ENCODE data around the gene PRR20D. TPM values are rescaled to one million over a fixed set of nuclear protein-coding genes. Genes with fewer than 3 reads are reported as not detected.

PRR20D gene
- polyA plus RNA-seq, 1 experiment, result not detected

- no peak for TF ChIP-seq CTCF (IDR thresholded peaks at IDR 0.05; ENCODE audit: insufficient read depth, low read depth, low read length)
- Histone ChIP-seq H3K36me3 (ENCODE audit: control insufficient read depth, insufficient read depth, low read length) (no peaks in the 10 kb centered on the region), H3K4me3 (ENCODE audit: low read depth, low read length) (no peak overlapping the region), H3K27me3 (ENCODE audit: control insufficient read depth, insufficient read depth, low read length) (no peaks in the 10 kb centered on the region)
- ChIA-PET CTCF (no interaction called here), POLR2A (no interaction called here)
- DNase-seq (ENCODE audit: low read depth), result no peak
These were observed 52.6 kb downstream of the PRR20D start for GRCh38 chr13:57212989-57213388.

Small RNA genes lying within 50 kb of the gene (small RNA-seq; reads per million reads assigned to genes)
- not detected for gene PRR20FP (ENCODE audit: insufficient read length, low read depth, low replicate concordance)

Other genes starting within 250 kb of the PRR20D start
- gene PRR20A, start 19.7 kb upstream of the PRR20D start, polyA plus RNA-seq (2011; rRNA removed), result not detected in 2 replicates
- not detected in 2 replicates for gene PRR20B, start 13.1 kb upstream of the PRR20D start, polyA plus RNA-seq (2011; rRNA removed)
- not detected in 2 replicates for gene PRR20C, start 6.6 kb upstream of the PRR20D start, polyA plus RNA-seq (2011; rRNA removed)
- not detected in 2 replicates for gene PRR20E, start 6.6 kb downstream of the PRR20D start, polyA plus RNA-seq (2011; rRNA removed)

Measured in BJ (cell line).